DMS153 (cell line): ENCODE data around the gene DAW1.
A peak's percentile ranks its signal among the peaks of the same experiment; 100 is the strongest.

ENCODE experiments used
- DNase-seq: peaks from one replicate; lab custom pipeline; 2025; lab: John Stamatoyannopoulos, UW

The DAW1 gene

GRCh38 chr2:227862227-227862740 lies 9.1 kb upstream of the DAW1 start:
- no peak for DNase-seq

- DNase-seq = no peak
Measured at GRCh38 chr2:227862741-227863588, 8.5 kb upstream of the DAW1 start.

GRCh38 chr2:227864161-227864756 lies 7.2 kb upstream of the DAW1 start:
- no peak for DNase-seq

GRCh38 chr2:227865291-227865690 lies 6.1 kb upstream of the DAW1 start:
- no peak for DNase-seq

- no peak for DNase-seq
Measured at GRCh38 chr2:227867386-227867785, 4.0 kb upstream of the DAW1 start.

- no peak for DNase-seq
Measured at GRCh38 chr2:227870710-227871374, 589 bp upstream of the DAW1 start.

GRCh38 chr2:227872676-227873075 lies 1.2 kb downstream of the DAW1 start:
- DNase-seq = no peak

GRCh38 chr2:227876300-227876801 lies 4.9 kb downstream of the DAW1 start:
- no peak for DNase-seq

GRCh38 chr2:227877421-227878310 lies 6.2 kb downstream of the DAW1 start:
- no peak for DNase-seq

- DNase-seq = no peak
Measured at GRCh38 chr2:227880460-227880859, 9.0 kb downstream of the DAW1 start.

GRCh38 chr2:227881866-227882517 lies 10.6 kb downstream of the DAW1 start:
- DNase-seq = no peak

GRCh38 chr2:227884511-227884947 lies 13.1 kb downstream of the DAW1 start:
- DNase-seq = no peak

GRCh38 chr2:227886149-227886548 lies 14.7 kb downstream of the DAW1 start:
- DNase-seq = no peak

- no peak for DNase-seq
Measured at GRCh38 chr2:227888289-227888688, 16.9 kb downstream of the DAW1 start.

- DNase-seq = peak; percentile 71
Measured at GRCh38 chr2:227889336-227889735, 17.9 kb downstream of the DAW1 start.

- peak; percentile 56 for DNase-seq
Measured at GRCh38 chr2:227890495-227891079, 19.2 kb downstream of the DAW1 start.

- DNase-seq = no peak
Measured at GRCh38 chr2:227891673-227892072, 20.2 kb downstream of the DAW1 start.

GRCh38 chr2:227903381-227903780 lies 31.9 kb downstream of the DAW1 start:
- DNase-seq = no peak

- no peak for DNase-seq
Measured at GRCh38 chr2:227906991-227907390, 35.6 kb downstream of the DAW1 start.

- no peak for DNase-seq
Measured at GRCh38 chr2:227908266-227909054, 37.0 kb downstream of the DAW1 start.
